SIG-M5 treated with dmso at 0.1 percent for 504 hours (cell line): ENCODE data around the gene HMGN1.
A peak's percentile ranks its signal among the peaks of the same experiment; 100 is the strongest.
"Not testable (repeated sequence)": the region's sequence is repeated elsewhere in the genome, so short reads cannot be mapped to it uniquely, and the experiment has no call there.

ENCODE experiments used
- DNase-seq: peaks from one replicate; lab custom pipeline; 2025; ENCODE audit not compliant: unreplicated experiment; lab: John Stamatoyannopoulos, UW

HMGN1 gene

DNA sequence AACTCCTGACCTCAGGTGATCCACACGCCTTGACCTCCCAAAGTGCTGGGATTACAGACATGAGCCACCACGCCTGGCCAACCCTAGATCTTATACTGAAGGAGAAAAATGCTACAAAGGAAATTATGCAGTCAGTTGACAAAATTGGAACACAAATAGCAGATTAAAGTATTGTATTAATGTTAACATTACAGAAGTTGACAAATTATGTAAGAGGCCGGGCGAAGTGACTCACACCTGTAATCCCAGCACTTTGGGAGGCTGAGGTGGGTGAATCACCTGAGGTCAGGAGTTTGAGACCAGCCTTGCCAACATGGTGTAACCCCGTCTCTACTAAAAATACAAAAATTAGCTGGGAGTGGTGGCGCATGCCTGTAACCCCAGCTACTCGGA is 21.0 kb upstream of the HMGN1 start:
- not testable (repeated sequence) for DNase-seq

DNA sequence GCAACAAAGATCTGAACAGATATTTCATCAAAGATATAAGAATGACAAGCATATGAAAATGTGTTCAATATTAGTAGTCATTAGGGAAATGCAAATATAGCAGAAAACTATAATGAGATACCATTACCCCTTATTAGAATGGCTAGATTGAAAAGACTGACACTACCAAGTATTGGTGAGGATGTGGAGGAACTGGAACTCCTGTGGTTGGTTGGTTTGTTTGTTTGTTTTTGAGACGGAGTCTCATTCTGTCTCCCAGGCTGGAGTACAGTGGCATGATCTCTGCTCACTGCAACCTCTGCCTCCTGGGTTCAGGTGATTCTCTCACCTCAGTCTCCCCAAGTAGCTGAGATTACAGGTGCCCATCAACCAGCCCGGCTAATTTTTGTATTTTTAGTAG is 18.9 kb upstream of the HMGN1 start:
- DNase-seq = no peak

DNA sequence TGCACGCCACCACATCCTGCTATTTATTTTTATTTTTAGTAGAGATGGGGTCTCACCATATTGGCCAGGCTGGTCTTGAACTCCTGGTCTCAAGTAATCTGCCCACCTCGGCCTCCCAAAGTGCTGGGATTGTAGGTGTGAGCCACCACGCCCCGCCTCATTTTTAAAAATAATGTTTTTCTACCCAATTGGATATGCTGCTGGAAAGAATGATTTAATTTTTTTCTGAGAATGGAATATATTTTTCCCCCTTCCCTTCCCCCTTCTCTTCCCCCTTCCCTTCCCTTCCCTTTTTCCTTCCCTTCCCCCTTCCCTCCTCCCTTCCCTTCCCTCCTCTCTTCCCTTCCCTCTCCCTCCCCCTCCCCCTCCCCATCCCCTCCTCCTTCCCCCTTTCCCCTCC is 17.7 kb upstream of the HMGN1 start:
- no peak for DNase-seq

GRCh38 chr21:39364949-39365348 is 16.1 kb upstream of the HMGN1 start:
- DNase-seq = no peak

DNA sequence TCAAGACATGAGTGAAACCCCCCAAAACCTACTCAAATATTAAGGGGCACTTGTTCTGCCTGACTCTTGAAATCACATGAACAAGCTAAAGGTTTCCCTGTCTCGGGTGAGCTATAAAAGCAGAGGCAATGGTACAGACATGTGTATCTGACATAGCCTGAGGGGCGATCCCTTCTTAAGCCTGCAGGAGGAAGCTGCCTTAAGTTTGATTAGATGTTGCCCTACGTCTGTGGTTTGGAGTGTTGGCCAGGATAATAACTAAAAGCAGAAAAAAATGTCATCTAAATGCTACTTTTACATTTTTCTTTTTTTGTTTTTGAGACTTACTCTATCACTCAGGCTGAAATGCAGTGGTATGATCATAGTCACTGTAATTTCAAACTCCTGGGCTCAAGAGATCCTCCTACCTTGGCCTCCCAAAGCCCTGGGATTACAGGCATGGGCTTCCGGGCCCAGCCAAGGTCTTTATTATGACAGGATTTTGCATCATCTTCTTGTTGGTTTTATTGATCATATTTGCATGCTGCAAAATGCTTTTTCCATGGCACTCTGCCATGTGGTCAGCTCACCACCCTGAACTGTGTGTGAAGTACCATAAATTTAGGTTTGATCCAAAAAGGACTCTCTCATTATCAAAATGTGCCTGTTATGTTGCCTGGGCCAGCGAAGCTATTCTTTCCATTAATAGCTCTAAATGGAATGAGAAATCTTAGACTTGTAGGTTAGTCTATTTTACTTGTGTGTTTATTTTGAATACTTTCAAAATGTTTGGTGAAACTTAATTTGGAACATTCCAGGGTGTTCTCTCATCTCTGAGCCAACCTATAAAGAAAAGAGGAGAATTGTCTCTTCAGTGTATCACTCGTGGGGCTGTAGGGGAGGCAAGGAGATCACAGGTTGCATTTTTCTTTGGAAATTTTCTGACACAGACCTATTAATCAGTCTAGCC is 15.0 kb upstream of the HMGN1 start:
- no peak for DNase-seq

DNA sequence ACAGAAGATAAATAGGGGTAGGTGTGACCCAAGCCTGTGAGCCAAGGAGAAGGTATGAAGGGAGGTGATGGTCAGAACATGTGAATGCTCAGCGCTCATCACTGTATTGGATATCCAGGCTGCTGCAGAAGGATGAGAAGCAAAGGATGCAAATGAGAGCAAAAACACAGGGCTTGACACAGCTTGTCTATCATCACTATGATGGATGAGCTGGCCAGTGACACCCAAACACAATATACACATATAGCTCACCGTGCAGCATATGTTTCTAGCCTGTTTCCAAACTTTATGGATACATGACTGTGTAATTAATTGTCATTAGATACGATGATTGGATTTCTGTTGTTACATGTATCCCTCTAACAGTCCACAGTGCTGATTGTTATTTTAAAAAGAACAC is 13.8 kb upstream of the HMGN1 start:
- DNase-seq = no peak

DNA sequence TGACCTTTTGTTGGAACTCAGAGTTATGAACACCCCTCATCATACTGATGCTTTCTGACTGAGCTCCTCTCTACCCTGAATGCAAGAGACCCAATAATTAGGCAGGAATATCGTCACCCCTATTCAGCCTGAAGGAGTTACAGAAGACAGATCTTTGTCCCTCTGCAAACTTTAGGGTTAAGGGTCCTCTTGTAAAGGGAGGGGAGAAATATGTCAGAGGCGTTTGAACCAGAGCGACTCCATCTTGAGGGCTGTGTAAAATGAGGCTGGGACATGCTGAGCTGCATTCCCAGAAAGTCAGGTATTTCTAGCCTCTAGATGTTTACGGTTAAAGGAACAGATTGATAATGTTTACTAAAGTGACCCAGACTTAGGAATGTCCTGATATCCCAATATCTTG is 10.5 kb upstream of the HMGN1 start:
- no peak for DNase-seq

DNA sequence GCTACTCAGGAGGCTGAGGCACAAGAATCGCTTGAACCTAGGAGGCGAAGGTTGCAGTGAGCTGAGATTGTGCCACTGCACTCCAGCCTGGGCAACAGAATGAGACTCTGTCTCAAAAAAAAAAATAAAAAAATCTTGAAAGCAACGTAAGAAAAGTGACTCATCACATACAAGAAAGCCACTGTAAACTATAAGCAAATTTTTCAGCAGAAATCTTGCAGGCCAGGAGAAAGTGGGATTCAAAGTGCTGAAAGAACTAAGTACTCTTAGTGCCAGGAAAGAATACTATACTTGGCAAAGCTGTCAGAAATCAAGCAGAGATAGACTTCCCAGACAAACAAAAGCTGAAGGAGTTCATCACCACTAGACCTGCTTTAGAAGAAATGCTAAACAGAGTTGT is 4.4 kb upstream of the HMGN1 start:
- no peak for DNase-seq

DNA sequence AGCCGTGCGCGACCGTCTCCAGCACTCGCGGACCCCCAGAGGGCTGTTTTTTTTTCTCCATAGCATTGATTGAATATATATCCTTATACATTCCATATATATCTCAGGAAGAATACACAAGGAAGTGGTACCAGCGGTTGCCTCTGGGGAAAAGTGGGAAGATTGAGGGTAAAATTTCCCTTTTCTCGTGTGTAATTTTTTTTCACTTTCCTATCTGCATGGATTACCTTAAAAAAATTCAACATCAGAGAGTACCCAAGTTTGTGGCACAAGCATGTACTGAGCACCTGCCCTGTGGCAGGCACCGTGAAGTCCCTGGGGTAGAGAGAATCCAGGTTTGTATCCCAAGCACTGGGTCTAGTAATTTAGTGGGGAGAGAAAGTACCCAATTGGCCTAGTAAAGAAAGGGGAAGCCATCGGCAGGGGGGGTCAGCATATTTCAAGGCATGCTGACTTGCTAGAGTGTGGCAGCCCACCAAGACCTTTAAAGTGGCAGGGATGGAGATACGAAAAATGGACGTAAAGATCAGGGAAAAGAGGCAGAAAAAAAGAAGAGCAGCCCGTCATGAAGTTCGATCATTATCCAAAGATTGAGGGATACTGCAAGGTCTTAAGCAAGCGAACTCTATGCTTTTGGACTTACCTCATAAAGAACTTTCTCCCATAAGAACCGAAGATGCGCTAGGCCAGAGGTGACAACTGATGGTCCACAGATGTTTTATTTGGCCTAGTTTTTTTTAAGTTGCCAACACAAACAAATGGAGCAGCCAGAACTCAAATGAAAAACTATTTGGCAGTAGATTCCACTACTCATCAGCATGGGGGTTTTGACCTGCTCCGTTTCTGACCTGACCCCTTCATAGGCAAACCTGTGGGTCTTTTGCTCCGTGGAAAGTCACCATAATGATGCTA is 1.5 kb upstream of the HMGN1 start:
- no peak for DNase-seq

- peak; percentile 98 for DNase-seq
Measured at GRCh38 chr21:39349211-39350093, 564 bp upstream of the HMGN1 start.

DNA sequence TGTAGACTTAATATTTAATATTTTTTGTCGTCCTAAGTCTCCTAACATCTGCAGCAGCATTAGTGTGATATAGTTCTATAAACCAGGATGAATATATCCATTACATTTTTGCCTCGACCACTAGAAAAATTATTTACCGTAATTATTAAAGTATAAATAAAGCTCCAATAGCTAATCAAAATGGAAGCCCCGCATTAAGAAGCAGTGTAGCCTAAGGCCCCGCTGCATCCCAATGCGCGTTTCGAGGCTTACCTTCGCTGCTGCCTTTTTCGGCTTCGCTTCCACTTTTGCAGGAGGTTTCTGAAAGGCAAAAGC is 891 bp downstream of the HMGN1 start:
- peak; percentile 58 for DNase-seq

GRCh38 chr21:39347537-39347936 is 1.4 kb downstream of the HMGN1 start:
- DNase-seq = peak; percentile 56

DNA sequence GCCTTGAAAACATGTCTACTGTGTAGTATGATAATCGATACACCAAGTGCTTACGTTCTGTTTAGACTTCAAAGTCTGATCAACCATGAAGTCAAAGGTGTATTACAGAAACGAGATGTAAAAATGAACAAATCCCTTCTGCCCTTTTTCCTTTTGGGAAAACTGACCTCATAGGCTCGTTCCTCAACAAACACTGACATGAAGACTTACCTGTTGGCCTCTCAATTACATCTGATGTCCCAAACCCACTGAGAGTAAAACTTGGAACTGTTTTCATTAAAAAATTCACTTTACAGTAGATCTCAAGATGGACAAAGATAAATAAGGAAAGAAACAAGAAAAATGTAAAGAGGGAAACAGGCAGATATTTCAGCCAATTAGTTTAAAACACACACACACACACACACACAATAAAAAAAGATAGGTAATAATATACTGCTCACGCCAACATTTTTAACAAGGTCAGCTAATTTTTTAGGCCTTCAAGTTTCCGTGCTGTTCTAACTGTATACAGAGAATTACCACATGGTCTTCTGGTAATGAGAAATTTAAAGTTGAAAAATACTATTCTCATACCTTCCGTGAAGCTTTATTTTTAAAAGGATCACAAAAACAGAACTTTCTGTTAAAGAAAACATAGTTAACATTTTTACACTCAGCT is 2.1 kb downstream of the HMGN1 start:
- no peak for DNase-seq

DNA sequence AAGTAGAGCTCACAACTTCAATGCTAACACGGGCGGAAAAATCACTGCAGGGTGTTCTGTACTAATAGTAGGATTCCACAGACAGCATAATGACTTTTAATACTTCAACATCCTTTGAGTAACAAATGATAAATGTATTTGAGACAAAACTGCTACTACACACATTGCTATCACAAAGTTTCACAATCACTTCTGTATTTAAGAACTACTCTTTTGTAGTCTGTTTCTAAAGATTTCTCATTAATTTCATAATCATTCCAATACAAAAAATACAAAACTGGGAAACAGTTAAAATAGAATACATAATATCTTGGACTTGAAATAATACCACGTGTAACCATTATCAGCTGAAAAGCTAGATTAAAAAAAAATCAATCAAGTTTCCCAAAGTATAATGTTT is 2.7 kb downstream of the HMGN1 start:
- DNase-seq = no peak

DNA sequence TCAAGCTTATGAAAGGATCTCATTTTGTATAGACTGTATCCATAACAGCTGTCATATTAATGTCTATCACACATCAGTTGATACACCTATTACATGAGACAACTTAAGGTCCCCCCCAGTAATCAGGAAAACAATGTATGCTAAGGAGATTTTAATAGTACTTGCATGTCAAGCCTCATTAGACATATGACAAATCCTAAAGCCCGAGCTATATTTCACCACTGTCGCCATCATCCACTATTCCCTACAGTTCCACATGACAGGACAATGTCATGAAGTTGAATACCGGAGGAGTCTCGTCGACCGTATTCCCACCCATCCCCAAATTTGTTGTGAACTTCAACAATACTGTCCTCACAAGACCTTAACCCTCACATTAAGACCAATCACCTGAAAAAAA is 3.4 kb downstream of the HMGN1 start:
- DNase-seq = no peak

DNA sequence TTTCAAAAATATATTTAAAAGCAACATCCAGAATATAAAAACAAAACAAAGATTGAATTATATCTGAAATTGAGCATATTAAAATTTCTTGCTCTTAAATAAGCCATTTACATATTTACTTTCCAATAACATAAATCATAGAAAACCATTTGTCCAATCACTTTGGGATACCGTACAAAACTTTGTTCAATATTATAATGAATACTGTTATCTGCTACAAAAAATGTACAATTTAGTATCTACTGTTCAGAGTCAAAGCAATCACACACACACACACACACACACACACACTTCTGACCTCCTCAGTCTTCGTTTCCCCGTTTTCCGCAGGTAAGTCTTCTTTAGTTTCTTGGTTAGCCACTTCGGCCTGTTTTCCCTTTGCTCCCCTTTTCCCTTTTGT is 4.0 kb downstream of the HMGN1 start:
- no peak for DNase-seq

GRCh38 chr21:39341249-39341923 is 7.5 kb downstream of the HMGN1 start:
- DNase-seq = no peak

GRCh38 chr21:39340687-39341086 is 8.2 kb downstream of the HMGN1 start:
- DNase-seq = no peak

- DNase-seq = no peak
Measured at GRCh38 chr21:39339231-39339630, 9.7 kb downstream of the HMGN1 start.

DNA sequence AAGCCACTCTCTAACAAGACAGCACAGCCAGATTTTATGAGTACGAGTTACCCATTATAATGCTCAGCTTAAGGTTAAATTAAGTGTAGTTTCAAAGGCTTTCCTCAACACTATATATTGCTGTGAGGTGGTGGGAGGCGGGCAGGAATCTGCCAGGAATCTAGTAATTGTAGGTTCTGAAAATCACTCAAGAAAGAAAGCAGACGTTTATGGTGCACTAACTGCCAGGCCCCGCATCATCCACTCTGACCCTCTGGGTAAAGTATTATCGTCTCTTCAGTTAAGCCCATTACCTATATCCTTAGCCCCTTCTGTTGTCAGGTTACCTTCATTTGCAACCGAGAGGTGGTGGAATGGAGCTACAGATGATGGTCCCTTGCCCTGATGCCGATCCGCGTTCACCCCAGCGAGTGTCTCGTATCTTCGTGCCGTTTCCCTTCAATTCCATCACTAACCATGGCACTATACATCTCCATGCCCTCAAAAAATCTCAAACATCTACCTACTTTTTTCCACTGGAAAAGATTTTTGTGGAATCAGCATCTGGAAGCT is 12.4 kb downstream of the HMGN1 start:
- DNase-seq = no peak
